ENCODE measurements around the gene NECAB2.

DNA sequence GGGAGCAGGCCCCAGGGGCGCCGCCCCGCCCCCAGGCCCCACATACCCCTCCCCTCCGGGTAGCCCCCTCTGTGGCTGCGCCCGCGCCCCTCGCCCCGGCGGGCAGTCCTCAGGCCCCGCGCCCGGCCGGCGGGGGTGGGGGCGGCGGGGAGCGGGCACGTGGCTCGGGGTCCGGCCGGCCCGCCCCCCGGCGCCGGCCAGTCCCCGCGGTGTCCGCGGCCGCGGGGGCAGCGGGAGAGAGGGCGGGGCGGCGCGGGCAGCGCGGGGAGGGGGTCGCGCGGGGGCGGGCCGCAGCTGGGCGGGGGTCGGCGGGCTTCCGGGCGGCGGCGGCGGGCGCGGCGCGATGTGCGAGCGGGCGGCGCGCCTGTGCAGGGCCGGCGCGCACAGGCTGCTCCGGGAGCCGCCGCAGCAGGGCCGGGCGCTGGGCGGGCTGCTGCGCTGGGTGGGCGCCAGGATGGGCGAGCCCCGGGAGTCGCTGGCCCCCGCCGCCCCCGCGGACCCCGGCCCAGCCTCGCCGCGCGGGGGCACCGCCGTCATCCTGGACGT is 335 bp downstream of the NECAB2 start:
- TF ChIP-seq EZH2 (IDR thresholded peaks at IDR 0.05; ENCODE audit: insufficient read depth, poor library complexity, severe bottlenecking) (no peak), EZH2phosphoT487 (IDR thresholded peaks at IDR 0.05; ENCODE audit: insufficient read depth, low read depth) (no peak)

Data from GM23248 (cell line).